Transverse colon (tissue), 4 donors: ENCODE measurements around the gene NKX2-3. TPM values are rescaled to one million over a fixed set of nuclear protein-coding genes. Genes with fewer than 3 reads are reported as not detected.

Experiments used
- DNase-seq: peaks from one replicate; pipeline ENCODE4 v3.0.0-alpha.2; 2019
- H3K27ac ChIP-seq, 4 donors: fragments of 200-600 bp; sonication (generic); 2 replicates each; pipeline ENCODE4 v1.5.1; 2016 to 2018; ENCODE audit warnings: inconsistent platforms in 4 of 4
- H3K27me3 ChIP-seq: fragments of 200-600 bp; sonication (generic); 2 replicates; pipeline ENCODE4 v1.5.1; 2017; ENCODE audit warnings: inconsistent platforms
- H3K36me3 ChIP-seq, 4 donors: fragments of 200-600 bp; sonication (generic); 2 replicates each; pipeline ENCODE4 v1.5.1; 2017 to 2019; ENCODE audit warnings: inconsistent platforms in 4 of 4
- H3K4me1 ChIP-seq, 4 donors: fragments of 200-600 bp; sonication (generic); 2 replicates each; pipeline ENCODE4 v1.5.1; 2017 to 2020; ENCODE audit warnings: inconsistent platforms in 4 of 4
- H3K4me3 ChIP-seq, 4 donors: fragments of 200-600 bp; sonication (generic); 1 replicate in 1 of 4; 2 replicates in 3 of 4; pipeline versions ENCODE4 v1.5.1 to v1.6.1; 2017 to 2019; ENCODE audit warnings: inconsistent platforms in 4 of 4
- H3K9me3 ChIP-seq, 2 donors: fragments of 200-600 bp; sonication (generic); 2 replicates each; pipeline ENCODE4 v1.5.1; 2017 to 2019; ENCODE audit warnings: inconsistent platforms in 2 of 2
- EP300 ChIP-seq: sonication (generic); formaldehyde crosslinking; IDR thresholded peaks from one replicate; pipeline ENCODE4 v1.6.1; 2017; ENCODE audit warnings: antibody characterized with exemption, low read depth
- POLR2A ChIP-seq: fragments of 450-650 bp; IDR thresholded peaks from one replicate; pipeline ENCODE4 v1.6.1; 2016; ENCODE audit warnings: antibody characterized with exemption, mild to moderate bottlenecking, moderate library complexity
- POLR2AphosphoS5 ChIP-seq, 3 donors: sonication (generic); formaldehyde crosslinking; IDR thresholded peaks; one replicate each; pipeline ENCODE4 v1.6.1; 2016; ENCODE audit warnings: antibody characterized with exemption in 3 of 3
- WGBS, 2 donors: methylation state at CpG; one replicate each; pipeline ENCODE4 v1.1.5; 2018; ENCODE audit warnings: low coverage in 1 of 2; 5-methylcytosine and 5-hydroxymethylcytosine counted together
- in situ Hi-C, 4 donors: fragments of 200-750 bp; cut with MboI; loops; one replicate each; pipeline versions ENCODE4 v1.15.0 to v1.15.1; 2017; ENCODE audit warnings: low sequenced_read_pairs in 3 of 4, low pct_ligation_motif_present in 1 of 4, low pct_unique_long_range_greater_than_20kb in 1 of 4
- intact Hi-C: fragments of 100-400 bp; cut with DNase I; formaldehyde crosslinking; loops from one replicate; pipeline ENCODE4 v1.15.1; 2023; ENCODE audit warnings: low total_unique reads
- total RNA-seq, 4 donors: library from RNA; depleted of rRNA; stranded (reverse); fragments of >200 nt; gene quantifications; one replicate each; pipeline ENCODE4 v1.1.0, GENCODE V29; 2016
- TF ChIP-seq, protein P1 (sequence below), 5 experiments: fragments of 200-600 bp in 3 of 5; fragments of 450-650 bp in 2 of 5; sonication (generic) in 3 of 5; IDR thresholded peaks; 1 replicate in 2 of 5; 2 replicates in 3 of 5; pipeline ENCODE4 v1.5.1; 2016 to 2017; ENCODE audit warnings: antibody characterized with exemption in 5 of 5, inconsistent platforms in 3 of 5, mild to moderate bottlenecking in 2 of 5, moderate library complexity in 1 of 5

NKX2-3 gene
- total RNA-seq, 4 donors from 2014 or later, result 7.0 to 11.1 (median 9.7) TPM

DNA sequence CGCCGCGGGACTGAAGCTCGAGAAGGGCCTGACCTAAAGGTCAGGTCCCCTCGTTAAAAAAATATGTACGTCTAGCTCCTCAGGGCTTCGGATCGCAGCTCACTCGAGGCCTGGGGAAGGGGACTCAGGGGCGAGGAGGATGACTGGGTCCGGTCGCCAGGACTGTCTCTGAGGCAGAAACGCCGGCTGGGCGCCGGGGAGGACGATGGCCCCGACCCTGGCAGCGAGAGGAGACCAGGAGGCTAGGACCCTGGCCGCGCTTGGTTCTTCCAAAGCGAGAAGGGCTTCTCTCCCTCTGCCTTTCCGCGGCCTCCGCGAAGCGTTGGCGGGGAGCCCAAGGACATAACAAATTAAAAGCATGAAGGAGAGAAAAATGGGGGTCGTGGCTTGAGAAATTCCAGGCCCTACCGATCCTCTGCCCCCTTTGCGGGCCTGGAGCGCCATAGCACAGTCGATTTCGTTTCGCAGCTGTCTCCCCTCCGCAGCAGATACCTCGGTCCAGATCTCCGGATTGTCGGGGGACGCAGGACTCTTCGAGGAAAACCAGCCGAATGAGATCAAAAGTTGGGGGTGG is 3.1 kb downstream of the NKX2-3 start:
- intact Hi-C loops (loop anchor here (5.0 kb wide), 1 partner anchor 104 kb away; the partner anchor contains the start of gene GOT1), in situ Hi-C loops (no loop called here)
- DNase-seq, result no peak
- TF ChIP-seq, protein P1, sequence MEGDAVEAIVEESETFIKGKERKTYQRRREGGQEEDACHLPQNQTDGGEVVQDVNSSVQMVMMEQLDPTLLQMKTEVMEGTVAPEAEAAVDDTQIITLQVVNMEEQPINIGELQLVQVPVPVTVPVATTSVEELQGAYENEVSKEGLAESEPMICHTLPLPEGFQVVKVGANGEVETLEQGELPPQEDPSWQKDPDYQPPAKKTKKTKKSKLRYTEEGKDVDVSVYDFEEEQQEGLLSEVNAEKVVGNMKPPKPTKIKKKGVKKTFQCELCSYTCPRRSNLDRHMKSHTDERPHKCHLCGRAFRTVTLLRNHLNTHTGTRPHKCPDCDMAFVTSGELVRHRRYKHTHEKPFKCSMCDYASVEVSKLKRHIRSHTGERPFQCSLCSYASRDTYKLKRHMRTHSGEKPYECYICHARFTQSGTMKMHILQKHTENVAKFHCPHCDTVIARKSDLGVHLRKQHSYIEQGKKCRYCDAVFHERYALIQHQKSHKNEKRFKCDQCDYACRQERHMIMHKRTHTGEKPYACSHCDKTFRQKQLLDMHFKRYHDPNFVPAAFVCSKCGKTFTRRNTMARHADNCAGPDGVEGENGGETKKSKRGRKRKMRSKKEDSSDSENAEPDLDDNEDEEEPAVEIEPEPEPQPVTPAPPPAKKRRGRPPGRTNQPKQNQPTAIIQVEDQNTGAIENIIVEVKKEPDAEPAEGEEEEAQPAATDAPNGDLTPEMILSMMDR (IDR thresholded peaks at IDR 0.05), result no peak
- TF ChIP-seq POLR2A, result no peak
- no peak for TF ChIP-seq POLR2AphosphoS5 (IDR thresholded peaks at IDR 0.05)
- TF ChIP-seq EP300, result no peak
- Histone ChIP-seq H3K4me1 (peaks cover 7 to 54% (median 41%) of the 10 kb centered on the region in 4 donors), H3K27ac (peak overlapping the region; percentile 86 to 94 (median 90)), H3K27me3 (peaks cover 100% of the 10 kb centered on the region), H3K9me3 (no peaks in the 10 kb centered on the region), H3K36me3 (no peaks in the 10 kb centered on the region), H3K4me3 (peak overlapping the region; percentile 21 to 55 (median 46))
- WGBS, 2 donors, result 0 to 14% methylated on average over 1 to 42 of the region's 42 CpGs

DNA sequence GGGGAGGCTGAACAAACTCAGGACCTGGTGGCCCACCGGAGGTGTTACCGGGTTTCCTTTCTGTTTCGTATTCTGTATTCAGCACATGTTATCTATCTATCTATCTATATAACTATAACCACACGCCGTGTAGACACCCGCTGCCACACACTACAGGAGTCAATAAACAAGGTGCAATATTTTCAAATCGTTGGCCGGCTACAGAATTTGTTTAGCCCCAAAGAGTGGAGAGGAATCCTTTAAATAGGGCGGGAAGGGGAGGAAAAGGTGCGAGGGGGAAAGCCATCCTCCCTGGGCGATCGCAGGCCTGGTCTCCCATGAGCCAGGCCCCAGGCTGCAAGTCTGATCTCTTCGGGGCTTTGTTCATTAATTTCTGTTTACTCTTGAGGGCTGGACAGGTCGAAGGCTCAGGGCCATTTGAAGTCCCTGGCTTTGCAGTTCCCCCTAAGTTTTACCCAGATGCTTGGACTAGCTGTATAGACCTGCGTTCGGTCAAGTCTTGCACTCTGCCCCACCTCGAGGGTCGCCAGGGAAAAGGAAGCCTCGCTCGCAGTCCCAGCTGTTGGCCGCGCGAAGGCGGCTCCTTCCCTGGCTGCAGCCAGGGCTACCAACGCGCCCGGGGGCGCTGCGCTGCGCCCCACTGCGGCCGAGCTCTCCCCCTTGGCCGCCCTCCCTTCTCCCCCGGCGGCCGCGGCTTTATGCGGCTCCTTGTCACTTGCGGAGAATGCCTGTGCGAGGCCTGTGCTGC is 3.8 kb downstream of the NKX2-3 start:
- H3K27me3 ChIP-seq, result peaks cover 100% of the 10 kb centered on the region
- no peaks in the 10 kb centered on the region for H3K36me3 ChIP-seq

DNA sequence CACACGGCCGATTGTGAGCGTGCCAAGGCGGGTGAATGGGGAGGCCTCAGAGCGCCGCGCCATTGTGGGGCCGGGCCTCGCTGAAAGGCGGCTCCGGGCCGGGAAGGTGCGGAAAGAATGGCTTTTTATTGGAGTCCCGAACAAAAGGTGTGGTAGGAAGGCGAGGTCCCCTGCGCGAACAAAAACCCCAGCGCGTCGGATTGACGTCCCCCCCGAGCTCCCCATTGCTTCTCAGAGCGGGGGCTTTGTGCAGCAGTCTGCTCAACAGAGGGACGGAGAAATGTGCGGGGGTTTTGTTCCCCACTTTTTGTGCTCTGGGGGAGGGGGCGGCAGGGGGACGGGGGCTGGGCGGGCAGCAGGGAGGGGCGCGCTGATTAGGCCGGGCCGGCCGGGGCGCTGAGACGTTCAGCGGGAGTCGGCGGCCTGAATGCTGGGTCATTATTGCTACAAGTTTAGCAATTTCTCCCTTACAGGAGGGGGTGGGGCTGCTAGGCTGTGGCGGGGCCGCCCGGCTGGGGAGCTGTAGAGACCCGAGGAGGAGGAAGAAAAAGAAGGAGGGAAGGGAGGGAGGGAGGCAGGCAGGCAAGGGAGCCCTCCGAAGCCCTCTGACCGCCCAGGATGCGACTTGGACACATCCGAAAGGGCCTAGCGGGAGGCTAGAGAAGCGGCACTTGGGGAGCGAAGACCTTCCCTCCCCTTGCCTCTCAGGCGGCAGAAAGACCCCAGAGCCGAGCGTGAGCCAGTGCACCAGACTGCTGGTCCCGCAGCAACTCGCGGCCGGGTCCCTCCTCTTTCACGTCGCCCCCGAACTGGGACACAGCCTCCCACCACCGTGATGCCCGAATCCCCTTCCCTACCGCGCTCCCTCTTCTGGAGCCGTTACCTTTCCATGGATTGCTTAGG is 4.6 kb downstream of the NKX2-3 start:
- DNase-seq, result peak; percentile 28
- no peak for TF ChIP-seq EP300
- no peak for TF ChIP-seq POLR2AphosphoS5 (IDR thresholded peaks at IDR 0.05)
- no peak for TF ChIP-seq POLR2A
- TF ChIP-seq, protein P1 (IDR thresholded peaks at IDR 0.05), result no peak
- Histone ChIP-seq H3K27ac (peak overlapping the region; percentile 86 to 94 (median 90)), H3K36me3 (no peaks in the 10 kb centered on the region), H3K4me3 (peak overlapping the region; percentile 21 to 55 (median 46)), H3K4me1 (peaks cover 8 to 54% (median 46%) of the 10 kb centered on the region in 4 donors), H3K27me3 (peaks cover 100% of the 10 kb centered on the region), H3K9me3 (no peaks in the 10 kb centered on the region)
- 8 to 14% methylated on average over 16 to 63 of the region's 64 CpGs for WGBS, 2 donors
- in situ Hi-C loops, result no loop called here
- intact Hi-C loops, result loop anchor here (5.0 kb wide), 1 partner anchor 105 kb away; the partner anchor contains the start of gene GOT1

More for the DNA sequence above, 3.8 kb downstream of the NKX2-3 start:
- TF ChIP-seq POLR2A, result no peak
- TF ChIP-seq POLR2AphosphoS5 (IDR thresholded peaks at IDR 0.05), result peak in 1 of 3 donors; percentile 21
- Histone ChIP-seq H3K4me3 (peak overlapping the region; percentile 21 to 55 (median 46)), H3K9me3 (no peaks in the 10 kb centered on the region), H3K4me1 (peaks cover 8 to 54% (median 46%) of the 10 kb centered on the region in 4 donors), H3K27ac (peak overlapping the region; percentile 86 to 94 (median 90))
- DNase-seq, result no peak
- intact Hi-C loops (loop anchor here (5.0 kb wide), 1 partner anchor 104 kb away; the partner anchor contains the start of gene GOT1), in situ Hi-C loops (no loop called here)
- 0 to 18% methylated on average over 2 to 39 of the region's 40 CpGs for WGBS, 2 donors

DNA sequence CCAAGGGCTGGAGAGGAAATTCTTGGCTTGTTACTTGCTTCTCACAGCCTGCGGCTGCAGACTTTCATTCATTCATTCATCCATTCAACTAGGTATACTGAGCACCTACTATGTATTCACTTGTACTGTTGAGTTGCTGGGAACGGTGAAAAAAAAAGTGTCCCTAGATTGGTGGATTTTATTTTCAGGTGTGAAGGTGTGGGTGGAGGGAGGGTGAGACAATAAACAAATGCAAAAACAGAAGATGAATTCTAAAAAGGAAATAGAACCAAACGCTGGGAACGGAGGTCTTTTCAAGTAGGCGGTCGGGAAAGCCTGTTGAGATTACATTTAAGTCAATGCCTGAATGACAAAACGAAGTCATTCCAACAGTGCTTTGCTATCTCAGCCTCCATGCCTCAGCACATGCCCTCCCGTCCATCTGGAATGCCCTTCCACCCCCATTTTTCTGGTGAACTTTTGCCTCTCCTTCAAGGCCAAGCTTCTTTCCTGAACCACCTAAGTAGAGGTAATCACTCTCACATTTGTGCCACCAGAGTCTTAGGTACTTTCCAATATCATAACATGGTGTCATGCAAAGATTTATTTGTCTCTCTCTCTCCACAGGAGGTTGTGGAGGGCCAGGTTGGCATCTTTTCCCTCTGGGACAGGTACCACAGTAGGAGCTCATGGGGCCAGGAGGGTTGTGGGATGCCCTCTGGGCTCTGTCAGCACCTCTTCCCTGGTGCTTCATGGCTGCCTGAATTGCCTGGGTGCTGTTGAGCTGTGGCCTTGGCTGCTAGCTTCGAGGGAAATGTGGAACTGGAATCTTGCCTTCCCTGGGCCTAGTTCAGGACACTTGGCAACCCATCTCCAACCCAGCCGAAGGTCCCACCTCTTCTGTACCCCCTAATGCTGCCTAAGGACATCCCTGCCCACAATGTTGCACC is 5.5 kb downstream of the NKX2-3 start:
- peaks cover 99% of the 10 kb centered on the region for H3K27me3 ChIP-seq
- no peaks in the 10 kb centered on the region for H3K9me3 ChIP-seq
- DNase-seq, result no peak
- WGBS, 2 donors, result 47 to 50% methylated on average over 8 to 10 of the region's 10 CpGs
- in situ Hi-C loops (no loop called here), intact Hi-C loops (loop anchor here (5.0 kb wide), 1 partner anchor 106 kb away; the partner anchor contains the start of gene GOT1)
- TF ChIP-seq, protein P1 (IDR thresholded peaks at IDR 0.05), result no peak
- TF ChIP-seq EP300 (no peak), POLR2A (no peak)
- H3K4me3 ChIP-seq, result peak overlapping the region in 1 of 4 donors; percentile 55
- H3K27ac ChIP-seq, result peak overlapping the region; percentile 86 to 94 (median 90)
- H3K4me1 ChIP-seq, result peaks cover 8 to 50% (median 45%) of the 10 kb centered on the region in 4 donors
- no peaks in the 10 kb centered on the region for H3K36me3 ChIP-seq
